NCI-H345 treated with DMSO at 0.1 percent for 48 hours (cell line): Measurements from ENCODE around the gene TBC1D22A.
"Not testable (repeated sequence)": the region's sequence is repeated elsewhere in the genome, so short reads cannot be mapped to it uniquely, and the experiment has no call there.

Experiments used
- DNase-seq: peaks from one replicate; lab custom pipeline; 2025; ENCODE audit not compliant: unreplicated experiment; lab: John Stamatoyannopoulos, UW

TBC1D22A gene

GRCh38 chr22:46773076-46773475 lies 10.6 kb downstream of the TBC1D22A start:
- DNase-seq: no peak

GRCh38 chr22:46774253-46774979 lies 12.0 kb downstream of the TBC1D22A start:
- no peak for DNase-seq

DNA sequence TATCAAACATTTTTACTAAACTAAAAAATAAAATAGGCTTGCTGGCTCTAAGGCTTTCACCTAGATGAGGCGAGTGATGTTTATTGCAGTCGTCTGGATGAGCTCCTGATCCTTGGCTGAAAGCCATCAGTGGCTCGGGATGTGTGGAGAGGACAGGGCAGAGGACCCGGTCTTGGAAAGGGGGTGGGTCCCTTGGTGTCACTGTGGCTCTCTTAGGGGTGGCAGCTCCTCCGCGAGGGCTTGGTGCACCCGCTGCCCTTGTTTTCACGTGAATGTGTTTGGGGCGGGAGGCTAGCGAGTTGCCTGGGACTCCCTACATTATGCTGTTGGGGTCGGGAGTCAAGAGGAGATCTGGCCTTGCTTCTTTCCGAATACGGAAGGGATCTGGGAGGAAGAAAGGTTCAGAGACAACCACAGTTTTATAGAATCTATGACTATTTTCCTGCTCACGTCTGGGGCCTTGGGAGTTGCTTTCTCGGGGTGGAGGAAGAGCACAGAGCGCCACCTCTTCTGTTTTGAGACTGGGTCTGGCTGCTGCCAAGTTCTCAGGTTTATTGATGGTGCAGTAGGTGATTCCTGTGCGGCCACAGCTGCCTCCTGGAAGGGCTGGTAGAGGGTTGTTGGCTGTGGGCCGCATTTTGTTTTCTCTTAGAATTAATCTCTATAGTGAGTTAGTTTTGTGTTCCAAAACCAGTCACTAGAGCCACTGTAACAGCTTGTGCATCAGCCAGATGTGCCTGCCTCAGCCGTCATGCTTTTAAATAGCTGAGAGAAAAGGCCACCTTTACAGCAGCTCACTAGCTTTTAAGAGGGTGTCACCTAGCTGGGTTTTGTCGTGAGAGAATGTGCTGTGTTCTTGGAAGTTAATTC lies 12.8 kb downstream of the TBC1D22A start:
- no peak for DNase-seq

GRCh38 chr22:46775850-46776826 lies 13.7 kb downstream of the TBC1D22A start:
- DNase-seq: no peak

- no peak for DNase-seq
Measured at GRCh38 chr22:46776876-46777608, 14.6 kb downstream of the TBC1D22A start.

DNA sequence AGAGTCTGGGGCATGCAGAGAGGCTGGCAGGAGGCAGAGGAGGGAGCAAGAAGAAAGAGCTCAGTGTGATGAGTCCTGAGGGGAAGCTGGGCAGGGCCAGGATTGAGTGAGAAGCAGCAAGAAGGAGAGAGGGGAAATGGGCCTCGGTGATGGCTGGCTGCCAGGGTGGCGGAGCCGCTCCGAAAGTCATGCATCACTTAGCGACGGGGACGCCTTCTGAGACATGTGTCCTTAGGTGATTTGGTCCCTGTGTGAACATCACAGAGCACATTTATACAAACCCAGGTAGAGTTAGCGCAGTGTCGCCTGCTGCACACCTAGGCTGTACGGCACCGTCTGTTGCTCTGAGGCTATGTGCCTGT lies 15.1 kb downstream of the TBC1D22A start:
- no peak for DNase-seq

DNA sequence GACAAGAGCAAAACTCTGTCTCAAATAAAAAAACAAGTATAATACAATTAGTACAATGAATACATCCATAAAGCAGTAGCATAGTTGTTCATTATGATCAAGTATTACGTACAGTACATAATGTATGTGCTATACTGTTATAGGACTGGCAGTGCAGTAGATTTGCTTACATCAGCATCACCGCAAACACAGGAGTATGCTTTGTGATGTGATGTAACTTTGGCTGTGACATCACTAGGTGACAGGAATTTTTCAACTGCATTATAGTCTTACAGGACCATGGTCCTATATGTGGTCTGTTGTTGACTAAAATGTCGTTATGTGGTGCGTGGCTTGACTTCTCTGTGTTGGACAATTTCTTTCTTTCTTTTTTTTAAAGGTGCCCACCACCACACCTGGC lies 16.6 kb downstream of the TBC1D22A start:
- no peak for DNase-seq

DNA sequence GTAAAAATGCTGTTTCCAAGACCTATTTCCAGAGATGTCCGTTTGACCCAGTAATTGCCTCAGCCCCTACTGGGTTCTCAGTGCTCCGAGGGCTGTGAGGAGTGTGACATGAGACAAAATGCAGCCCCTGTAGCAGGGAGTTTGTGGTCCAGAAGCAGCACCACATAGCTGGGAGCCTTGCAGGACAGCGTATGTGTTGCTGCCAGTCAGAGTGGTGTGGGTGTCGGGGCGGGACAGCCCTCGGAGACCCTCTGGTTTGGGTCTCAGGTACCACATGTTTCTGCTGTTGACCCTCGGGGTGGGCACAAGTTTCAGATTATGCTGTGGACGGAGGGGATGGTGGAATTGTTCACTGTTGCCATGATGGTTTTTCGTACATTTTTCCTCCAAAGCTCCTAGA lies 17.2 kb downstream of the TBC1D22A start:
- DNase-seq: no peak

DNA sequence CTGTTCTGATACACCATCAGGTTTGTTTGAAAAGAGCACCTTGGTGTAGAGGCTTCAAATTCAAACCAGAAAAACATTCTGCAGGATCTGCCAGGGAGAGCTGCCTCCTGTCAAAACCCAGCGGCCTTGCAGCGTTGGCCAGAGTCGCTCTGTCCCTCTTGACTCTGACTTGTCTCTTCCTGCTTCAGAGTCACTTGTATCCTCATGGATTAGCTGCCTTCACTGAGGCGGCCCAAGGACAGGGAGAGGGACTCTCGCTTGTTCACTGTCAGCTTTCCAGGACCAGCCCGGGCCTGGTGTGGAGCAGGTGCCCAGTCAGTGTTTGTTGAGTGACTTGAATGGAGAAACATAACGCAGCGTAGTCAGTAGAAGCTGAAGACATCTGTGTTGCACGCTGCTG lies 18.0 kb downstream of the TBC1D22A start:
- DNase-seq: no peak

- DNase-seq: no peak
Measured at GRCh38 chr22:46781291-46781690, 18.8 kb downstream of the TBC1D22A start.

DNA sequence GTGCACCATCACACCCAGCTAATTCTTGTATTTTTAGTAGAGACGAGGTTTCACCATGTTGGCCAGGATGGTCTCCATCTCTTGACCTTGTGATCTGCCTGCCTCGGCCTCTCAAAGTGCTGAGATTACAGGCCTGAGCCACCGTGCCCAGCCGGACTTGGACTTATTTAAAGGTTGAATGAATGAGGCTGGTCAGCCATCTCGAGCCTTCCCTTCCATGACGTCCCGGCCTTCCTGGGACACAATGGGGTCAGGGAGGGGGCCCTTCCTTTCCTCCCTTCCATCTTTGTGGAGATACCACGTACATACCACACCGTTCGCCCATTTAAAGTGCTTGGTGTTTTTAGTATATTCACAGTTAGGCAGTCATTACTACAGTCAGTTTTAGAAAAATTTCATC lies 19.8 kb downstream of the TBC1D22A start:
- not testable (repeated sequence) for DNase-seq

GRCh38 chr22:46783721-46784120 lies 21.3 kb downstream of the TBC1D22A start:
- DNase-seq: no peak

- DNase-seq: no peak
Measured at GRCh38 chr22:46788441-46789172, 26.2 kb downstream of the TBC1D22A start.

DNA sequence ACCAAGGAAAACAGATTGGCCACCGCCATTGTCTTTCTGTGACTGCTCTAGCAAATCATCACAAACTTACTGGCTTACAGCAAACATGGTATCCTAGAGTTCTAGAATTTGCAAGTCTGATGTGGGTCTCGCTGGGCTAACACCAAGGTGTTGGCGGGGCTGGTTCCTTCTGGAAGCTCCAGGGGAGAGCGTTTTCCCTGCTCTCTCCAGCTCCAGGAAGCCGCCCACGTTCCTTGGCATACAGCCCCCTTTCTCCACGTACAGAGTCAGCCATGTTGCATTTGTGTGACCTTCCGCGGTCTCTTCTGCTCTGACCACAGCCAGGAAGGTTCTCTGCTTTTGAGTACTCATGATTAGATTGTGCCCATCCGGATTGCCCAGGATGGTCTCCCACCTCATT lies 27.5 kb downstream of the TBC1D22A start:
- no peak for DNase-seq

GRCh38 chr22:46791201-46791731 lies 28.8 kb downstream of the TBC1D22A start:
- no peak for DNase-seq

GRCh38 chr22:46792061-46792796 lies 29.8 kb downstream of the TBC1D22A start:
- no peak for DNase-seq

- DNase-seq: no peak
Measured at GRCh38 chr22:46792841-46793261, 30.4 kb downstream of the TBC1D22A start.

GRCh38 chr22:46793497-46793896 lies 31.0 kb downstream of the TBC1D22A start:
- no peak for DNase-seq

GRCh38 chr22:46794067-46794466 lies 31.6 kb downstream of the TBC1D22A start:
- DNase-seq: no peak
